Measurements from ENCODE around the gene EN1. TPM values are rescaled to one million over a fixed set of nuclear protein-coding genes. Genes with fewer than 3 reads are reported as not detected.

The EN1 gene
- total RNA-seq, 1 donor from 2014 or later, result not detected

GRCh38 chr2:118822572-118822971 is 24.9 kb downstream of the EN1 start:
- no peak for DNase-seq (ENCODE audit: low read depth in 2 of 2)

GRCh38 chr2:118822015-118822414 is 25.4 kb downstream of the EN1 start:
- DNase-seq (ENCODE audit: low read depth in 2 of 2), result no peak

DNA sequence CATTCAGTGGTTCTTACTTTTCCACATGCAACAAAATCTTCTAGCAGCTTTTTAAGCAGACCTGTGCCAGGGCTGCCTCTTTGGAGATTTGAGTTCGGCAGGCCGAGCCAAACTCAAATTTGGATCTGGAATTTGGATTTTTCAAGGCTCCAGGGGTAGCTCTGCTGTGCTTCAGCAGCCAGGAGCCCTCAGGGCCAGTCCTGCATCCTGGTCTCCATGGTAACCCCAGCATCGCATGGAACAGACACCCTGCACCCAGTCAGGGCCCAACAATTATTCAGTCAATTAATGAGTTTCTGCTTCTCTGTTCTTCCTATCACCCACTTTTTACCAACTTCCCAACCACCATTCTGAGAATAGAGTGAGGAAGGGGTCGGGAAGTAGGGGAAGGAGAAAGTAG is 30.0 kb downstream of the EN1 start:
- no peak for DNase-seq (ENCODE audit: low read depth in 2 of 2)

- no peak for DNase-seq (ENCODE audit: low read depth in 2 of 2)
These were observed 30.8 kb downstream of the EN1 start for GRCh38 chr2:118816669-118817068.

- DNase-seq (ENCODE audit: low read depth in 2 of 2), result no peak
These were observed 31.7 kb downstream of the EN1 start for GRCh38 chr2:118815731-118816130.

- DNase-seq (ENCODE audit: low read depth in 2 of 2), result no peak
These were observed 32.1 kb downstream of the EN1 start for GRCh38 chr2:118815314-118815713.

- DNase-seq (ENCODE audit: low read depth in 2 of 2), result no peak
These were observed 33.1 kb downstream of the EN1 start for GRCh38 chr2:118814368-118814767.

DNA sequence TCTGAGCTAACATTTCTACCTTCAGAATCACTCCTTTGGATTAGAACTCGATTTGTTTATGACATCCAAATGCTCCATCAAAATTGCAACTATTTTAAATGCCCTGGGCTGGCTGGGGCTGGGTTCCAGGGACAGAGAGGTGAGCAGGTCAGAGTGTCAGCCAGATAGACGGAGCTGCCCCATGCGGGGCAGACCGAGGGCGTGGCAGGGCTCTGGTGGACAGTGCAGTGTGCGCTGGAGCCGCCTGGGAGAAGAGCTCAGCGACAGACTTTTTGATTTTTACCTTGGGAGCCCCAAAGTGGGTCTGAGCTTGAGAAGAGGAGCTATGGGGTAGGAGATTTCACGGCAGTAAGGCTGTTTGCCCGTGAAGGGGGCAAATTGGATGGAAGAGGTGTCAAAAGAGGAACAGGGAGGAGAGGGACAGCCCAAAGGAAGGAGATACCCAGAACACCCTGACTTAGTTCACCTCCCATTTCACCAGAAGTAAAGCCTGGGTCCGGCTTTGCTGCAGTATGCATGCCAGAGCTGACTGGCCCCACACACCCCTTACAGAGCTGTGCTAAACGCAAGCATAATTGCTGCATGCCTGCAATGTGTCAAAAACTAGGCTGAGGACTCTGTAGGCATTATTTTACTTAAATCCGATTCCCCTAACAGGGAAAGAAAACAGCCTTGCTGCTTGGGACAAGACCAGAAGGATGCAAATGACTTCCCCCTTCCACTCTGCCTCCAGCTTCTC is 33.7 kb downstream of the EN1 start:
- no peak for DNase-seq (ENCODE audit: low read depth in 2 of 2)

- no peak for DNase-seq (ENCODE audit: low read depth in 2 of 2)
These were observed 34.3 kb downstream of the EN1 start for GRCh38 chr2:118813111-118813510.

GRCh38 chr2:118812552-118812951 is 34.9 kb downstream of the EN1 start:
- DNase-seq (ENCODE audit: low read depth in 2 of 2), result no peak

DNA sequence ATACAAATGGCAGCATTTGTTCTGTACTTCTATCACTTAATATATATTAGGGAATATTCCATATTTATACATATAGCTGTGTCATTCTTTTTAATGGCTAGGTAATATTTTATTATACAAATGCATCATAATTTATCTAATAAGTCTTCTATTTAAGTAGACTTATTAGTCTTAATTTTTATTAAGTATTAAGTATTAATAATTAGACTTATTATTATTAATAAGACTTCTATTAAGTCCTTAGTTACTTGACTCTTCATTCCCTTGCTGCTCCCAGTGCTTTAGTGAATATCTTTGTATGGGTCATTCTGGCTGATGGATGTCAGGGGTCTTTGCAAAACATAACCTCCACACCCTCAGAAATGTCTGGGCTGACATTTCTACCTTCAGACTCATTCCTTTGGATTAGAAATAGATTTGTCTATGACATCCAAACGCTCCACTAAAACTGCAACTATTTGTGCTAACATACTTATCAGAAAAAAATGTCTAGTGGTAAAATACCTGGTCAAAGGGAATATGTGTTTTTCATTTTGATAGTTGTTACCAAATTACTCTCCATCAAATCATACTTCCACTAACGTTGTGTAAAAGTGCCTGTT is 35.8 kb downstream of the EN1 start:
- no peak for DNase-seq (ENCODE audit: low read depth in 2 of 2)

DNA sequence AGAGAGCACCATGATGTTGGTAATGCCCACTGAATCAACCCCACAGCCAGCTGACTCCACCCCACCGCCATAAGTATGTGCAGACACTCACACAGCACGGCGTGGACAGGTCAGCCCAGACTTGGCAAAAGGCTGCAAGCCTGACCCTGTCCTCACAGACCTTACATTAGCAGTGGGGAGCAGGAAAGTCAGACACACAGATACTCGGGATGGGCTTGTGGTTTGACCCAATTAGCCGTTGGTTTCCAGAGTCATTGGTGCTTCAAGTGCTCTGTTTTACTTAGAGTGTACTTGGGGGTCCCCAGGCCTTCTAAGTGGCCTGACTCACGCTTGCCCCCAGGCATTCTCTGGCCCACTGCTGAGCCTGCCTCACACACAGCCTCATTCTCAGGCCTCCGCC is 36.7 kb downstream of the EN1 start:
- no peak for DNase-seq (ENCODE audit: low read depth in 2 of 2)

GRCh38 chr2:118808429-118808809 is 39.0 kb downstream of the EN1 start:
- DNase-seq (ENCODE audit: low read depth in 2 of 2), result no peak

- DNase-seq (ENCODE audit: low read depth in 2 of 2), result no peak
These were observed 39.6 kb downstream of the EN1 start for GRCh38 chr2:118807668-118808428.

- DNase-seq (ENCODE audit: low read depth in 2 of 2), result no peak
These were observed 40.4 kb downstream of the EN1 start for GRCh38 chr2:118806797-118807667.

DNA sequence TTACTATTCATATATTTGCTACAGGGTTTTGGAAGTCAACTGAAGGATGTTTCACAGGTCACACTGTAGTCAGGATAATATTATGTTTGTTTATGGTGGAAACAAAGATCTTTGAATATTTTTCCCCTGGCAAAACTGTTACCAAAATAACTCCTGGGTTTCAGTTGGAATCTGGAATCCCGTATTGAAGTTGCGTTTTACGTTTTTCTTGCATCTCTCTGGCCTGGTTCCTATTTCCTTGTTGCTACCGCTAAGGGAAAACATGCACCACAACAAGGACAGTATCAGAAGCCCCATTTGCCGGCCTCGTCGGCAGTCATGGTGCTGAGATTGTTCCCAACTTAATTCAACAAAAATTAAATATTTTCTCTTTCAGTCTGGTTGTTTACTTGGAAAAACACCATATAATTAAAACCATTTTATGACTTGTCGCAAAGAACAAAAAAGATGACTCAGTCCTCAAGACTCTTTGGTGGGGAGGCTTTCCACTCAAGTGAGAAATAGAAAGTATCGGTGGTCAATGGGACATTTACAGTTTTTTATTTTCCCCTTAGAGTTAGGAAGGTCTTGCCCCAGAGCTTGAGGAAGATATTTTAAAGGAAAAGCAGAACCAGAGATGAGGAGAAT is 42.3 kb downstream of the EN1 start:
- no peak for DNase-seq (ENCODE audit: low read depth in 2 of 2)

DNA sequence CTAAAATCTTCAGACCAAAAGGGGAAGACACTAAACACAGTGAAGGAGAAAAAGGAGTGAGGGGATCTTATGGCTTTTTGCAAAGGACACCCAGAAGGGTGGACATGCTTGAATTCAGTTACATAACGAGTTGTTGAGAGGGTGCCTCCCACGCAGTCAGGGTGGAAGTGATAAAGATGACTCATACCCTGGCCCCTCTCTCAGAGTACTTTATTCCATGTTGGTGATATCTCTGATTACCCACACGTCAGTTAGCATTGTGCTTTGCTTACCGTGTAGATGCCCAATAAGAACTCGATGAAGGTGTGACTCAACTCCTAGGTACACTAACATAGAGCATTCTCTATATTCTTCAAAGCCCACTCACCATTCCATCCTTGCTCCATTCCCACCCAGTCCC is 44.4 kb downstream of the EN1 start:
- no peak for DNase-seq (ENCODE audit: low read depth in 2 of 2)

GRCh38 chr2:118801151-118801550 is 46.3 kb downstream of the EN1 start:
- DNase-seq (ENCODE audit: low read depth in 2 of 2), result no peak

- no peak for DNase-seq (ENCODE audit: low read depth in 2 of 2)
These were observed 46.7 kb downstream of the EN1 start for GRCh38 chr2:118800736-118801135.

- DNase-seq (ENCODE audit: low read depth in 2 of 2), result no peak
These were observed 52.9 kb downstream of the EN1 start for GRCh38 chr2:118794546-118794945.

Data from lung microvascular endothelial cell (primary cell).